Heart left ventricle (tissue), 13 donors: Measurements from ENCODE around the gene GABRR3.

ENCODE experiments used
- CTCF ChIP-seq, 12 donors: fragments of 200-600 bp; sonication (generic) in 4 of 12; IDR thresholded peaks; one replicate each; pipeline versions ENCODE4 v1.5.0 to v1.8.0; 2018 to 2022; ENCODE audit warnings: antibody characterized with exemption in 12 of 12, mild to moderate bottlenecking in 5 of 12
- POLR2A ChIP-seq, 2 donors: fragments of 450-650 bp; IDR thresholded peaks; one replicate each; pipeline ENCODE4 v1.6.1; 2017; ENCODE audit warnings: antibody characterized with exemption in 2 of 2, mild to moderate bottlenecking in 2 of 2, moderate library complexity in 2 of 2
- donor health status: ischemic (EF 13 %, LVEDD 7.1; RV severe dilation, severe dysfunction).
- donor health status: DM: no; HTN: yes; CAD: no.
- donor health status: DM: no; HTN: no; CAD: no.
- donor health status: ischemic (EF 25% LVEDD 6.9; RV normal size, moderate dysfunction).
- donor health status: ischemic (EF 25% LVEDD 5.7; RV mildly dilated, moderate dysfunction).
- donor health status: ischemic (EF 35%, LVEDD 5.7; RV mildly dilated, moderate dysfunction).
- donor health status: nonischemic (EF 11% LVEDD 7.7; RV severe dilation, severe dysfunction).
- donor health status: DM: yes; HTN: yes; CAD: no.
- donor health status: PGD.
- donor health status: ischemic (EF 29% LVEDD 5.4; RV normal size, mild dysfunction).
- donor health status: nonischemic (EF 23%, LVEDD 6.1; RV moderate dilation, normal function).

GRCh38 chr3:97990624-97991292, 44.4 kb downstream of the GABRR3 start:
- TF ChIP-seq CTCF (IDR thresholded peaks at IDR 0.05) = no peak
- no peak for TF ChIP-seq POLR2A (IDR thresholded peaks at IDR 0.05)
